CD4-positive, alpha-beta T cell (primary cell): ENCODE results near the gene MFSD2A. TPM values are rescaled to one million over a fixed set of nuclear protein-coding genes. Genes with fewer than 3 reads are reported as not detected.

Experiments
- ATAC-seq: fragments of 200-7000 bp; cut with Tn5 transposase; one replicate; pipeline ENCODE4 v1.10.0; 2022; ENCODE audit warnings: mild to moderate bottlenecking; ENCODE audit not compliant: poor library complexity
- CTCF ChIA-PET: fragments of 350-600 bp; sonication (Branson Sonifier 250); formaldehyde crosslinking; loops from one replicate; lab custom pipeline; 2021; ENCODE audit warnings: antibody characterized with exemption, inconsistent platforms; lab: Charles Lee
- POLR2A ChIA-PET: fragments of 350-600 bp; sonication (Branson Sonifier 250); formaldehyde crosslinking; loops from one replicate; lab custom pipeline; 2021; ENCODE audit warnings: antibody characterized with exemption, inconsistent platforms; lab: Charles Lee
- DNase-seq, 14 experiments: peaks; one replicate each; pipeline ENCODE4 v3.0.0-alpha.2; 2013 to 2020; ENCODE audit warnings: mixed read lengths in 2 of 14
- H3K27ac ChIP-seq, 2 donors: one replicate each; pipeline versions ENCODE4 v1.5.1 to v1.7.0; 2013; ENCODE audit warnings: low read length in 2 of 2, low read depth in 1 of 2, mild to moderate bottlenecking in 1 of 2
- H3K27me3 ChIP-seq, 2 experiments: 1 replicate in 1 of 2; 2 replicates in 1 of 2; pipeline versions ENCODE4 v1.6.1 to v1.7.0; 2013; ENCODE audit warnings: low read length in 2 of 2, control low read depth in 1 of 2, mild to moderate bottlenecking in 1 of 2, moderate library complexity in 1 of 2; ENCODE audit not compliant: insufficient read depth in 2 of 2, control insufficient read depth in 1 of 2
- H3K36me3 ChIP-seq: one replicate; pipeline ENCODE4 v1.6.1; 2013; ENCODE audit warnings: low read length, control low read depth; ENCODE audit not compliant: insufficient read depth
- H3K4me1 ChIP-seq: one replicate; pipeline ENCODE4 v1.6.1; 2013; ENCODE audit warnings: low read length, control low read depth; ENCODE audit not compliant: insufficient read depth
- H3K4me3 ChIP-seq: one replicate; pipeline ENCODE4 v1.5.1; 2013; ENCODE audit warnings: mild to moderate bottlenecking, low read length, moderate library complexity
- H3K9me3 ChIP-seq, 2 experiments: 1 replicate in 1 of 2; 2 replicates in 1 of 2; pipeline versions ENCODE4 v1.6.1 to v1.7.0; 2013; ENCODE audit warnings: low read length in 2 of 2, mild to moderate bottlenecking in 2 of 2, control low read depth in 1 of 2, moderate library complexity in 1 of 2; ENCODE audit not compliant: control insufficient read depth in 1 of 2, insufficient read depth in 1 of 2
- H3K27ac Mint-ChIP-seq: one replicate; pipeline ENCODE4 v1.8.0; 2020; ENCODE audit warnings: mixed read lengths
- H3K27me3 Mint-ChIP-seq: one replicate; pipeline ENCODE4 v1.8.0; 2021; ENCODE audit warnings: mixed read lengths
- H3K36me3 Mint-ChIP-seq: one replicate; pipeline ENCODE4 v1.8.0; 2021; ENCODE audit warnings: low read depth, mixed read lengths
- H3K4me1 Mint-ChIP-seq: one replicate; pipeline ENCODE4 v1.8.0; 2021; ENCODE audit warnings: low read depth, mixed read lengths
- H3K4me3 Mint-ChIP-seq: one replicate; pipeline ENCODE4 v1.8.0; 2020; ENCODE audit warnings: mild to moderate bottlenecking, mixed read lengths
- H3K9me3 Mint-ChIP-seq: one replicate; pipeline ENCODE4 v1.8.0; 2020; ENCODE audit warnings: mixed read lengths
- intact Hi-C, 2 experiments: fragments of 100-400 bp; cut with DNase I in 1 of 2; cut with micrococcal nuclease in 1 of 2; formaldehyde crosslinking; loops; one replicate each; pipeline versions ENCODE4 v1.15.1 to v1.9.0; 2023 to 2025; cut with DNase I, micrococcal nuclease
- total RNA-seq, 174 experiments: library from RNA in 2 of 174; stranded (reverse) in 2 of 174; gene quantifications; one replicate each; pipeline ENCODE4 v1.2.3 and lab custom pipeline; 2021 to 2026
- TF ChIP-seq, protein P1 (sequence below): fragments of 200-600 bp; IDR thresholded peaks from one replicate; pipeline ENCODE4 v1.8.0; 2022; ENCODE audit warnings: antibody characterized with exemption, mild to moderate bottlenecking

The MFSD2A gene
- total RNA-seq, 2 experiments from 2014 or later, result 2.5 to 2.7 TPM

DNA sequence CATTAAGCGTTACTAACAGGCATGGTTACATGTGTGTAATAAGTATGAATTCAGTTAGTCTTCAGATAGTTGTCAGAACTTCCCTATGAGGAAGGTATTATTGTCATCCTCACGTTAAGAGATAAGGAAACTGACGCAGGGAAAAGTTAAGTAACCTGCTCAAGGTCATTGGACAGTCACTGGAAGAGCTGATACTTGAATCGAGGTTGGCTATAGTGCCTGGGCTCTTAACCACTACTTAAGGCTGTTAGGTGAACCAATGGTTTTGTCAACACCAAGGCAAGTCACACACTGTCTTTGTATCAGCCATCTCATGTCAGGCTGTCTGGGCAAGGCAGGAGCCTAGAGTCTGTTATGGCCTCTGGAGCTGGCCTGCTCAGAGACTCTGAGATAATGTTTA lies 16.2 kb downstream of the MFSD2A start:
- H3K4me1 ChIP-seq, result peaks cover 5% of the 10 kb centered on the region
- intact Hi-C loops, result loop anchor here (5.0 to 10.0 kb wide), 3 partner anchors 61 to 364 kb away; no protein-coding TSS in a partner anchor

DNA sequence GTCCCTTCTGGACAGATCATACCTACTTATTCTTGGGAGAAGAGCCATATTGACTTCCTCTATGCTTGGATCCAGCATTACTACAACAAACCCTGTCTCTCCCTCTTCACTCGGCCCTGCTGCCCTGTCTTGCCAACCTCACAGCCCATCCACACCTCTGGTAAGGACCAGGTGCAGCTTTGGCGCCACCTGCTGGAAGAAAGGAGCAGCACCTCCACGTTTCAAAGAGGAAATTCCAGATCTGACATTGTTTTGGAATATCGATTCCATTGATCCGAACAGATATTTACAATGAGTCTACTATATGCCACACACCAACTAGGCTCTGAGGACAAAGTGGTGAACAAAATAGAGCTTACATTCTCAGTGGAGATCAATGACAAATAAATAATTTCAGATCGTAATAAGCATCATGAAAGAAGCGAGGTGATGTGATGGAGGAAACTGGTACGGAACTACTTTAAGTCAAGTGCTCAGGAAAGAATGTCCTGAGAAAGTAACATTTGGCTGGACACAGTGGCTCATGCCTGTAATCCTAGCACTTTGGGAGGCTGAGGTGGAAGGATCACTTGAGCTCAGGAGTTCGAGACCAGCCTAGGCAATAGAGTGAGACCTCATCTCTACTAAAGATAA lies 18.7 kb downstream of the MFSD2A start:
- Mint-ChIP-seq H3K4me1 (peaks cover 6% of the 10 kb centered on the region), H3K27me3 (no peaks in the 10 kb centered on the region), H3K4me3 (no peak overlapping the region), H3K9me3 (no peaks in the 10 kb centered on the region), H3K36me3 (no peaks in the 10 kb centered on the region), H3K27ac (no peak overlapping the region)
- no peaks in the 10 kb centered on the region for H3K36me3 ChIP-seq
- peaks cover 5% of the 10 kb centered on the region for H3K4me1 ChIP-seq
- ChIA-PET POLR2A (no interaction called here), CTCF (interaction anchor here (0.5 to 4.7 kb wide), 10 partner anchors 41 to 606 kb away, joined by 3 to 50 read pairs (median 5); partner anchors contain the start of gene MYCL)
- ATAC-seq (peak; percentile 80), DNase-seq (peak; percentile 57 to 85 (median 68))
- H3K4me3 ChIP-seq, result no peak overlapping the region
- H3K9me3 ChIP-seq, result no peaks in the 10 kb centered on the region
- intact Hi-C loops, result loop anchor here (1.0 to 10.0 kb wide), 5 partner anchors 54 to 366 kb away; no protein-coding TSS in a partner anchor
- TF ChIP-seq, protein P1, sequence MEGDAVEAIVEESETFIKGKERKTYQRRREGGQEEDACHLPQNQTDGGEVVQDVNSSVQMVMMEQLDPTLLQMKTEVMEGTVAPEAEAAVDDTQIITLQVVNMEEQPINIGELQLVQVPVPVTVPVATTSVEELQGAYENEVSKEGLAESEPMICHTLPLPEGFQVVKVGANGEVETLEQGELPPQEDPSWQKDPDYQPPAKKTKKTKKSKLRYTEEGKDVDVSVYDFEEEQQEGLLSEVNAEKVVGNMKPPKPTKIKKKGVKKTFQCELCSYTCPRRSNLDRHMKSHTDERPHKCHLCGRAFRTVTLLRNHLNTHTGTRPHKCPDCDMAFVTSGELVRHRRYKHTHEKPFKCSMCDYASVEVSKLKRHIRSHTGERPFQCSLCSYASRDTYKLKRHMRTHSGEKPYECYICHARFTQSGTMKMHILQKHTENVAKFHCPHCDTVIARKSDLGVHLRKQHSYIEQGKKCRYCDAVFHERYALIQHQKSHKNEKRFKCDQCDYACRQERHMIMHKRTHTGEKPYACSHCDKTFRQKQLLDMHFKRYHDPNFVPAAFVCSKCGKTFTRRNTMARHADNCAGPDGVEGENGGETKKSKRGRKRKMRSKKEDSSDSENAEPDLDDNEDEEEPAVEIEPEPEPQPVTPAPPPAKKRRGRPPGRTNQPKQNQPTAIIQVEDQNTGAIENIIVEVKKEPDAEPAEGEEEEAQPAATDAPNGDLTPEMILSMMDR, result peak; percentile 99
- no peaks in the 10 kb centered on the region for H3K27me3 ChIP-seq
- no peak overlapping the region for H3K27ac ChIP-seq

More for the DNA sequence above, 16.2 kb downstream of the MFSD2A start:
- DNase-seq (no peak), ATAC-seq (no peak)
- Histone ChIP-seq H3K9me3 (no peaks in the 10 kb centered on the region), H3K27me3 (no peaks in the 10 kb centered on the region), H3K36me3 (no peaks in the 10 kb centered on the region), H3K4me3 (no peak overlapping the region), H3K27ac (no peak overlapping the region)
- ChIA-PET CTCF (interaction anchor here (0.6 to 4.7 kb wide), 4 partner anchors 17 to 318 kb away, joined by 3 to 50 read pairs (median 3); no protein-coding TSS in a partner anchor), POLR2A (no interaction called here)
- H3K9me3 Mint-ChIP-seq, result no peaks in the 10 kb centered on the region
- no peak overlapping the region for H3K27ac Mint-ChIP-seq
- TF ChIP-seq, protein P1, result no peak
- H3K36me3 Mint-ChIP-seq, result no peaks in the 10 kb centered on the region
- no peaks in the 10 kb centered on the region for H3K27me3 Mint-ChIP-seq
- H3K4me3 Mint-ChIP-seq, result no peak overlapping the region
- peaks cover 6% of the 10 kb centered on the region for H3K4me1 Mint-ChIP-seq

DNA sequence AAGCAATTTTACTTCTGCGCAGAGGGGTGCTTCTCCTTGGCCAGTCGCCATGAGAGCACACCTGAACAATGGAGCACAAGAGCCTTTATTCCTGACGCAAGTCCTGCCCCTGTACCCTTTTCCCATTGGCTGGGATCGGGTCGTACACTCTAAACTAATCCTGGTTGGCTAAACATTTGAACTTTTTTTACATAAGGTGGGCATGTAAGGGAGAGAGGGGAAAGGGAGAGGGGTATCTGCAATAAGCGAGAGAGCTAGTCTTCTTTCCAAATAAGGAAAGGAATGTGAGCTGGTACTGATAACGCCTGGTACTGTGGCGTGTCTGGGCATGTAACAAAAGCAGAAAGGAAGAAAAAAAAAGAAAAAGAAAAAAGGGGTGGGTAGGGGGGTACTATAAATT lies 21.8 kb downstream of the MFSD2A start:
- intact Hi-C loops, result loop anchor here in 1 of 2 experiments (10.0 kb wide), 1 partner anchor 58 kb away; no protein-coding TSS in a partner anchor
- no peak overlapping the region for H3K27ac ChIP-seq
- Mint-ChIP-seq H3K36me3 (no peaks in the 10 kb centered on the region), H3K9me3 (no peaks in the 10 kb centered on the region), H3K4me1 (peaks cover 6% of the 10 kb centered on the region), H3K4me3 (no peak overlapping the region), H3K27ac (no peak overlapping the region), H3K27me3 (no peaks in the 10 kb centered on the region)
- H3K4me1 ChIP-seq, result peaks cover 5% of the 10 kb centered on the region
- no peak overlapping the region for H3K4me3 ChIP-seq
- ChIA-PET POLR2A (no interaction called here), CTCF (interaction anchor here (1.6 kb wide), 1 partner anchor 58 kb away, joined by 4 read pairs; no protein-coding TSS in a partner anchor)
- DNase-seq, result no peak
- no peaks in the 10 kb centered on the region for H3K27me3 ChIP-seq
- H3K36me3 ChIP-seq, result no peaks in the 10 kb centered on the region
- no peak for ATAC-seq
- TF ChIP-seq, protein P1, result no peak
- no peaks in the 10 kb centered on the region for H3K9me3 ChIP-seq
